ENCODE results near the gene POLR3C. TPM values are rescaled to one million over a fixed set of nuclear protein-coding genes. Genes with fewer than 3 reads are reported as not detected.

Gene POLR3C
- total and polyA plus RNA-seq, 2 experiments from 2014 or later = 15.1 to 23.9 TPM

DNA sequence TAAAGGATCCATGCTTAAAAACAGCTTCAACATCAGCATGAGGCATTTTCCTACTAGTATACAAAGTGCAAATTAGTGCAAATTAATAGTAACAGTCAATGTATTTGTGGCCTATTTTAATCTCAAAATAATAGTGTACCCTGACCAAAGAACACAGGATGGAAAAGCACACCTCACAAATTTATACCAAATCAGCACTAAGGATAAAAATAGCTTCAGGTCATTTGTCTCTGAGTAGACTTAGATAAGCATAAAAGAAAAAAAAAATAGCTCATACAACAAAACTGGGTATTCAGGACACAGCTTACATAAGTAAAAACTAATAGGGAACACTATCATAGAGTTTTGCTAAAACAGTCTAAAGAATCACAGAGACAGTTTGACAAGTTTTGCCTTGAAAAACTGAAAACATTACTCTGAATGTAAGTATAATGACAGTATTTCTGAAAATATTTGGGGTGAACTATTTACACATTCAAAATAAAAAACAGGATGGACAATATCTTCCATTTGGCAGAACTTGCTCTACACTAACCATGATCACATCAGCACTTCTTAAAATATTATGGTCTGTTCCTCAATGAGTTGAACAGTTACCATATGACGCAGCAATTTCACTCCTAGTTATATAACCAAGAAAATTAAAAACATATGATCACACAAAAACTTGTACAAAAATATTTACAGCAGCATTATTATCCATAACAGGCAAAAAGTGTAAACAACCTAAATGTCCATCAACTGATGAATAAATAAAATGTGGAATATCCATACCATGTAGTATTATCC lies 46.4 kb upstream of the POLR3C start (continued):
- TF ChIP-seq, protein P1, sequence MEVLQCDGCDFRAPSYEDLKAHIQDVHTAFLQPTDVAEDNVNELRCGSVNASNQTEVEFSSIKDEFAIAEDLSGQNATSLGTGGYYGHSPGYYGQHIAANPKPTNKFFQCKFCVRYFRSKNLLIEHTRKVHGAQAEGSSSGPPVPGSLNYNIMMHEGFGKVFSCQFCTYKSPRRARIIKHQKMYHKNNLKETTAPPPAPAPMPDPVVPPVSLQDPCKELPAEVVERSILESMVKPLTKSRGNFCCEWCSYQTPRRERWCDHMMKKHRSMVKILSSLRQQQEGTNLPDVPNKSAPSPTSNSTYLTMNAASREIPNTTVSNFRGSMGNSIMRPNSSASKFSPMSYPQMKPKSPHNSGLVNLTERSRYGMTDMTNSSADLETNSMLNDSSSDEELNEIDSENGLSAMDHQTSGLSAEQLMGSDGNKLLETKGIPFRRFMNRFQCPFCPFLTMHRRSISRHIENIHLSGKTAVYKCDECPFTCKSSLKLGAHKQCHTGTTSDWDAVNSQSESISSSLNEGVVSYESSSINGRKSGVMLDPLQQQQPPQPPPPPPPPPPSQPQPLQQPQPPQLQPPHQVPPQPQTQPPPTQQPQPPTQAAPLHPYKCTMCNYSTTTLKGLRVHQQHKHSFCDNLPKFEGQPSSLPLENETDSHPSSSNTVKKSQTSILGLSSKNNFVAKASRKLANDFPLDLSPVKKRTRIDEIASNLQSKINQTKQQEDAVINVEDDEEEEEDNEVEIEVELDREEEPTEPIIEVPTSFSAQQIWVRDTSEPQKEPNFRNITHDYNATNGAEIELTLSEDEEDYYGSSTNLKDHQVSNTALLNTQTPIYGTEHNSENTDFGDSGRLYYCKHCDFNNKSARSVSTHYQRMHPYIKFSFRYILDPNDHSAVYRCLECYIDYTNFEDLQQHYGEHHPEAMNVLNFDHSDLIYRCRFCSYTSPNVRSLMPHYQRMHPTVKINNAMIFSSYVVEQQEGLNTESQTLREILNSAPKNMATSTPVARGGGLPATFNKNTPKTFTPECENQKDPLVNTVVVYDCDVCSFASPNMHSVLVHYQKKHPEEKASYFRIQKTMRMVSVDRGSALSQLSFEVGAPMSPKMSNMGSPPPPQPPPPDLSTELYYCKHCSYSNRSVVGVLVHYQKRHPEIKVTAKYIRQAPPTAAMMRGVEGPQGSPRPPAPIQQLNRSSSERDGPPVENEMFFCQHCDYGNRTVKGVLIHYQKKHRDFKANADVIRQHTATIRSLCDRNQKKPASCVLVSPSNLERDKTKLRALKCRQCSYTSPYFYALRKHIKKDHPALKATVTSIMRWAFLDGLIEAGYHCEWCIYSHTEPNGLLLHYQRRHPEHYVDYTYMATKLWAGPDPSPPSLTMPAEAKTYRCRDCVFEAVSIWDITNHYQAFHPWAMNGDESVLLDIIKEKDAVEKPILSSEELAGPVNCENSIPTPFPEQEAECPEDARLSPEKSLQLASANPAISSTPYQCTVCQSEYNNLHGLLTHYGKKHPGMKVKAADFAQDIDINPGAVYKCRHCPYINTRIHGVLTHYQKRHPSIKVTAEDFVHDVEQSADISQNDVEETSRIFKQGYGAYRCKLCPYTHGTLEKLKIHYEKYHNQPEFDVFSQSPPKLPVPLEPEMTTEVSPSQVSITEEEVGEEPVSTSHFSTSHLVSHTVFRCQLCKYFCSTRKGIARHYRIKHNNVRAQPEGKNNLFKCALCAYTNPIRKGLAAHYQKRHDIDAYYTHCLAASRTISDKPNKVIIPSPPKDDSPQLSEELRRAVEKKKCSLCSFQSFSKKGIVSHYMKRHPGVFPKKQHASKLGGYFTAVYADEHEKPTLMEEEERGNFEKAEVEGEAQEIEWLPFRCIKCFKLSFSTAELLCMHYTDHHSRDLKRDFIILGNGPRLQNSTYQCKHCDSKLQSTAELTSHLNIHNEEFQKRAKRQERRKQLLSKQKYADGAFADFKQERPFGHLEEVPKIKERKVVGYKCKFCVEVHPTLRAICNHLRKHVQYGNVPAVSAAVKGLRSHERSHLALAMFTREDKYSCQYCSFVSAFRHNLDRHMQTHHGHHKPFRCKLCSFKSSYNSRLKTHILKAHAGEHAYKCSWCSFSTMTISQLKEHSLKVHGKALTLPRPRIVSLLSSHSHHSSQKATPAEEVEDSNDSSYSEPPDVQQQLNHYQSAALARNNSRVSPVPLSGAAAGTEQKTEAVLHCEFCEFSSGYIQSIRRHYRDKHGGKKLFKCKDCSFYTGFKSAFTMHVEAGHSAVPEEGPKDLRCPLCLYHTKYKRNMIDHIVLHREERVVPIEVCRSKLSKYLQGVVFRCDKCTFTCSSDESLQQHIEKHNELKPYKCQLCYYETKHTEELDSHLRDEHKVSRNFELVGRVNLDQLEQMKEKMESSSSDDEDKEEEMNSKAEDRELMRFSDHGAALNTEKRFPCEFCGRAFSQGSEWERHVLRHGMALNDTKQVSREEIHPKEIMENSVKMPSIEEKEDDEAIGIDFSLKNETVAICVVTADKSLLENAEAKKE (CRISPR knock-in tag; IDR thresholded peaks at IDR 0.05) = no peak
- TF ChIP-seq JUNB (IDR thresholded peaks at IDR 0.05; ENCODE audit: unreplicated experiment) (no peak), EZH2phosphoT487 (IDR thresholded peaks at IDR 0.05; ENCODE audit: unreplicated experiment) (no peak), EZH2 (IDR thresholded peaks at IDR 0.05; ENCODE audit: low read depth, unreplicated experiment) (no peak), STAT1 (IDR thresholded peaks at IDR 0.05; ENCODE audit: unreplicated experiment) (no peak), NANOG (IDR thresholded peaks at IDR 0.05; ENCODE audit: borderline replicate concordance) (no peak), ZNF331 (CRISPR knock-in tag; IDR thresholded peaks at IDR 0.05; ENCODE audit: low read depth) (no peak), POLR2AphosphoS5 (IDR thresholded peaks at IDR 0.05; ENCODE audit: low read depth) (no peak), ZNF114 (CRISPR knock-in tag; IDR thresholded peaks at IDR 0.05) (no peak)
- TF ChIP-seq, protein P2, sequence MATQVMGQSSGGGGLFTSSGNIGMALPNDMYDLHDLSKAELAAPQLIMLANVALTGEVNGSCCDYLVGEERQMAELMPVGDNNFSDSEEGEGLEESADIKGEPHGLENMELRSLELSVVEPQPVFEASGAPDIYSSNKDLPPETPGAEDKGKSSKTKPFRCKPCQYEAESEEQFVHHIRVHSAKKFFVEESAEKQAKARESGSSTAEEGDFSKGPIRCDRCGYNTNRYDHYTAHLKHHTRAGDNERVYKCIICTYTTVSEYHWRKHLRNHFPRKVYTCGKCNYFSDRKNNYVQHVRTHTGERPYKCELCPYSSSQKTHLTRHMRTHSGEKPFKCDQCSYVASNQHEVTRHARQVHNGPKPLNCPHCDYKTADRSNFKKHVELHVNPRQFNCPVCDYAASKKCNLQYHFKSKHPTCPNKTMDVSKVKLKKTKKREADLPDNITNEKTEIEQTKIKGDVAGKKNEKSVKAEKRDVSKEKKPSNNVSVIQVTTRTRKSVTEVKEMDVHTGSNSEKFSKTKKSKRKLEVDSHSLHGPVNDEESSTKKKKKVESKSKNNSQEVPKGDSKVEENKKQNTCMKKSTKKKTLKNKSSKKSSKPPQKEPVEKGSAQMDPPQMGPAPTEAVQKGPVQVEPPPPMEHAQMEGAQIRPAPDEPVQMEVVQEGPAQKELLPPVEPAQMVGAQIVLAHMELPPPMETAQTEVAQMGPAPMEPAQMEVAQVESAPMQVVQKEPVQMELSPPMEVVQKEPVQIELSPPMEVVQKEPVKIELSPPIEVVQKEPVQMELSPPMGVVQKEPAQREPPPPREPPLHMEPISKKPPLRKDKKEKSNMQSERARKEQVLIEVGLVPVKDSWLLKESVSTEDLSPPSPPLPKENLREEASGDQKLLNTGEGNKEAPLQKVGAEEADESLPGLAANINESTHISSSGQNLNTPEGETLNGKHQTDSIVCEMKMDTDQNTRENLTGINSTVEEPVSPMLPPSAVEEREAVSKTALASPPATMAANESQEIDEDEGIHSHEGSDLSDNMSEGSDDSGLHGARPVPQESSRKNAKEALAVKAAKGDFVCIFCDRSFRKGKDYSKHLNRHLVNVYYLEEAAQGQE (IDR thresholded peaks at IDR 0.05; ENCODE audit: unreplicated experiment) = no peak
- TF ChIP-seq, protein P3, sequence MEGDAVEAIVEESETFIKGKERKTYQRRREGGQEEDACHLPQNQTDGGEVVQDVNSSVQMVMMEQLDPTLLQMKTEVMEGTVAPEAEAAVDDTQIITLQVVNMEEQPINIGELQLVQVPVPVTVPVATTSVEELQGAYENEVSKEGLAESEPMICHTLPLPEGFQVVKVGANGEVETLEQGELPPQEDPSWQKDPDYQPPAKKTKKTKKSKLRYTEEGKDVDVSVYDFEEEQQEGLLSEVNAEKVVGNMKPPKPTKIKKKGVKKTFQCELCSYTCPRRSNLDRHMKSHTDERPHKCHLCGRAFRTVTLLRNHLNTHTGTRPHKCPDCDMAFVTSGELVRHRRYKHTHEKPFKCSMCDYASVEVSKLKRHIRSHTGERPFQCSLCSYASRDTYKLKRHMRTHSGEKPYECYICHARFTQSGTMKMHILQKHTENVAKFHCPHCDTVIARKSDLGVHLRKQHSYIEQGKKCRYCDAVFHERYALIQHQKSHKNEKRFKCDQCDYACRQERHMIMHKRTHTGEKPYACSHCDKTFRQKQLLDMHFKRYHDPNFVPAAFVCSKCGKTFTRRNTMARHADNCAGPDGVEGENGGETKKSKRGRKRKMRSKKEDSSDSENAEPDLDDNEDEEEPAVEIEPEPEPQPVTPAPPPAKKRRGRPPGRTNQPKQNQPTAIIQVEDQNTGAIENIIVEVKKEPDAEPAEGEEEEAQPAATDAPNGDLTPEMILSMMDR (conservative IDR thresholded peaks at IDR 0.05; ENCODE audit: low read depth in 2 of 2) = no peak

Measured in GM23338 (cell line).